DOHH2 (cell line): ENCODE data around the gene ARRB1.

Experiments used
- H3F3A ChIP-seq: fragments of 200-600 bp; sonication (generic), shearing (Covaris generic); 2 replicates; pipeline ENCODE4 v1.6.0; 2016; ENCODE audit warnings: antibody characterized with exemption, mild to moderate bottlenecking; ENCODE audit not compliant: control insufficient read depth, insufficient read depth
- H3K27ac ChIP-seq: fragments of 200-600 bp; sonication (generic); 2 replicates; pipeline ENCODE4 v1.5.1; 2014; ENCODE audit warnings: low read depth, mild to moderate bottlenecking, low read length, moderate library complexity
- H3K27me3 ChIP-seq: fragments of 200-600 bp; sonication (generic); 2 replicates; pipeline ENCODE4 v1.6.1; 2014; ENCODE audit warnings: mild to moderate bottlenecking, low read length, mixed read lengths; ENCODE audit not compliant: control insufficient read depth
- H3K36me3 ChIP-seq: fragments of 200-600 bp; sonication (generic); 2 replicates; pipeline ENCODE4 v1.6.1; 2014; ENCODE audit warnings: mild to moderate bottlenecking, low read length, moderate library complexity, mixed read lengths; ENCODE audit not compliant: control insufficient read depth
- H3K4me1 ChIP-seq: fragments of 200-600 bp; sonication (generic); 2 replicates; pipeline ENCODE4 v1.6.1; 2014; ENCODE audit warnings: mild to moderate bottlenecking, low read length, mixed read lengths; ENCODE audit not compliant: control insufficient read depth
- H3K4me2 ChIP-seq: fragments of 200-600 bp; sonication (generic); 2 replicates; pipeline ENCODE4 v1.6.0; 2014; ENCODE audit warnings: mild to moderate bottlenecking, low read length, moderate library complexity
- H3K4me3 ChIP-seq: fragments of 200-600 bp; sonication (generic); 2 replicates; pipeline ENCODE4 v1.5.1; 2014; ENCODE audit warnings: mild to moderate bottlenecking, low read length, mixed read lengths
- H3K79me2 ChIP-seq: fragments of 200-600 bp; sonication (generic); 2 replicates; pipeline ENCODE4 v1.6.1; 2014; ENCODE audit warnings: mild to moderate bottlenecking, low read length, mixed read lengths; ENCODE audit not compliant: control insufficient read depth
- H3K9me2 ChIP-seq: fragments of 200-600 bp; sonication (generic); replicated peaks from 2 replicates; pipeline ENCODE4 v1.6.1; 2014; ENCODE audit warnings: mild to moderate bottlenecking, low read length, mixed read lengths; ENCODE audit not compliant: control insufficient read depth
- H3K9me3 ChIP-seq: fragments of 200-600 bp; sonication (generic); 2 replicates; pipeline ENCODE4 v1.6.1; 2014; ENCODE audit warnings: antibody characterized with exemption, low read length, mixed read lengths; ENCODE audit not compliant: control insufficient read depth, insufficient read depth
- H4K20me1 ChIP-seq: fragments of 200-600 bp; sonication (generic); 2 replicates; pipeline ENCODE4 v1.6.0; 2014; ENCODE audit warnings: low read depth, mild to moderate bottlenecking, antibody characterized with exemption, low read length, moderate library complexity; ENCODE audit not compliant: control insufficient read depth, insufficient read depth
- CTCF ChIP-seq: fragments of 200-600 bp; sonication (generic); IDR thresholded peaks from one replicate; pipeline ENCODE4 v1.5.1; 2014; ENCODE audit warnings: antibody characterized with exemption, mild to moderate bottlenecking, low read depth, low read length; ENCODE audit not compliant: poor library complexity, severe bottlenecking
- EZH2phosphoT487 ChIP-seq: fragments of 200-600 bp; sonication (generic); IDR thresholded peaks from 2 replicates; pipeline ENCODE4 v1.6.1; 2017; ENCODE audit warnings: borderline replicate concordance, mild to moderate bottlenecking, antibody characterized with exemption, low read length, moderate library complexity, mixed read lengths

The ARRB1 gene

GRCh38 chr11:75308986-75309385 is 42.5 kb downstream of the ARRB1 start:
- no peak for TF ChIP-seq EZH2phosphoT487
- TF ChIP-seq CTCF: no peak
- Histone ChIP-seq H3K9me2 (no peaks in the 10 kb centered on the region), H4K20me1 (no peaks in the 10 kb centered on the region), H3K9me3 (no peaks in the 10 kb centered on the region), H3K4me3 (no peak overlapping the region), H3K4me2 (no peak overlapping the region), H3K36me3 (no peaks in the 10 kb centered on the region), H3K4me1 (no peaks in the 10 kb centered on the region), H3K27ac (no peak overlapping the region), H3F3A (no peaks in the 10 kb centered on the region), H3K27me3 (no peaks in the 10 kb centered on the region), H3K79me2 (no peaks in the 10 kb centered on the region)

GRCh38 chr11:75308116-75308515 is 43.3 kb downstream of the ARRB1 start:
- Histone ChIP-seq H3K27ac (no peak overlapping the region), H3K79me2 (no peaks in the 10 kb centered on the region), H3K4me3 (no peak overlapping the region), H3K27me3 (no peaks in the 10 kb centered on the region), H4K20me1 (no peaks in the 10 kb centered on the region), H3K4me1 (no peaks in the 10 kb centered on the region), H3K9me3 (no peaks in the 10 kb centered on the region), H3K36me3 (no peaks in the 10 kb centered on the region), H3K9me2 (no peaks in the 10 kb centered on the region), H3F3A (no peaks in the 10 kb centered on the region), H3K4me2 (no peak overlapping the region)
- no peak for TF ChIP-seq EZH2phosphoT487

GRCh38 chr11:75307058-75307457 is 44.4 kb downstream of the ARRB1 start:
- H3F3A ChIP-seq: no peaks in the 10 kb centered on the region
- H3K4me2 ChIP-seq: no peak overlapping the region
- H3K9me3 ChIP-seq: no peaks in the 10 kb centered on the region
- H4K20me1 ChIP-seq: no peaks in the 10 kb centered on the region
- no peaks in the 10 kb centered on the region for H3K79me2 ChIP-seq
- no peak for TF ChIP-seq EZH2phosphoT487
- no peak for TF ChIP-seq CTCF
- no peaks in the 10 kb centered on the region for H3K9me2 ChIP-seq
- no peak overlapping the region for H3K27ac ChIP-seq
- no peaks in the 10 kb centered on the region for H3K4me1 ChIP-seq
- H3K27me3 ChIP-seq: no peaks in the 10 kb centered on the region
- H3K36me3 ChIP-seq: no peaks in the 10 kb centered on the region
- H3K4me3 ChIP-seq: no peak overlapping the region

- Histone ChIP-seq H3K4me3 (no peak overlapping the region), H3K36me3 (no peaks in the 10 kb centered on the region), H3K27me3 (no peaks in the 10 kb centered on the region), H3K9me3 (no peaks in the 10 kb centered on the region), H3F3A (no peaks in the 10 kb centered on the region), H3K27ac (no peak overlapping the region), H4K20me1 (no peaks in the 10 kb centered on the region), H3K79me2 (no peaks in the 10 kb centered on the region), H3K9me2 (no peaks in the 10 kb centered on the region), H3K4me1 (no peaks in the 10 kb centered on the region), H3K4me2 (no peak overlapping the region)
- TF ChIP-seq CTCF: no peak
- TF ChIP-seq EZH2phosphoT487: no peak
These were observed 44.9 kb downstream of the ARRB1 start for GRCh38 chr11:75306529-75306928.
